HG02571 (cell line): Measurements from ENCODE around the gene DNAJC18.
"Not testable (repeated sequence)": the region's sequence is repeated elsewhere in the genome, so short reads cannot be mapped to it uniquely, and the experiment has no call there.

Source experiments
- ATAC-seq: cut with Tn5 transposase; IDR thresholded peaks from one replicate; pipeline ENCODE4 v1.9.1; 2021; ENCODE audit warnings: mild to moderate bottlenecking, moderate library complexity; ENCODE audit not compliant: unreplicated experiment

The DNAJC18 gene

GRCh38 chr5:139461698-139462097 is 22.4 kb upstream of the DNAJC18 start:
- ATAC-seq: no peak

GRCh38 chr5:139461176-139461575 is 21.9 kb upstream of the DNAJC18 start:
- ATAC-seq: no peak

- no peak for ATAC-seq
Observed at GRCh38 chr5:139460455-139460854, 21.1 kb upstream of the DNAJC18 start.

- peak; percentile 38 for ATAC-seq
Observed at GRCh38 chr5:139459451-139459934, 20.2 kb upstream of the DNAJC18 start.

GRCh38 chr5:139458580-139459407 is 19.5 kb upstream of the DNAJC18 start:
- peak; percentile 42 for ATAC-seq

- no peak for ATAC-seq
Observed at GRCh38 chr5:139457653-139458306, 18.5 kb upstream of the DNAJC18 start.

- ATAC-seq: no peak
Observed at GRCh38 chr5:139457241-139457640, 17.9 kb upstream of the DNAJC18 start.

GRCh38 chr5:139456776-139457175 is 17.5 kb upstream of the DNAJC18 start:
- no peak for ATAC-seq

- no peak for ATAC-seq
Observed at GRCh38 chr5:139454568-139455290, 15.4 kb upstream of the DNAJC18 start.

GRCh38 chr5:139453683-139454567 is 14.6 kb upstream of the DNAJC18 start:
- no peak for ATAC-seq

GRCh38 chr5:139451878-139452660 is 12.7 kb upstream of the DNAJC18 start:
- no peak for ATAC-seq

GRCh38 chr5:139451176-139451575 is 11.9 kb upstream of the DNAJC18 start:
- ATAC-seq: no peak

GRCh38 chr5:139446956-139447779 is 7.8 kb upstream of the DNAJC18 start:
- peak; percentile 71 for ATAC-seq

- ATAC-seq: no peak
Observed at GRCh38 chr5:139445325-139446170, 6.2 kb upstream of the DNAJC18 start.

GRCh38 chr5:139443831-139444453 is 4.6 kb upstream of the DNAJC18 start:
- ATAC-seq: no peak

GRCh38 chr5:139440416-139440815 is 1.1 kb upstream of the DNAJC18 start:
- ATAC-seq: not testable (repeated sequence)

- ATAC-seq: no peak
Observed at GRCh38 chr5:139438707-139439012, 665 bp downstream of the DNAJC18 start.

GRCh38 chr5:139435676-139436075 is 3.6 kb downstream of the DNAJC18 start:
- no peak for ATAC-seq
